M059J (cell line): Measurements from ENCODE around the gene DNAJC16. TPM values are rescaled to one million over a fixed set of nuclear protein-coding genes. Genes with fewer than 3 reads are reported as not detected.
A peak's percentile ranks its signal among the peaks of the same experiment; 100 is the strongest.
"Not testable (repeated sequence)": the region's sequence is repeated elsewhere in the genome, so short reads cannot be mapped to it uniquely, and the experiment has no call there.

Experiments used
- DNase-seq: peaks from one replicate; pipeline ENCODE4 v3.0.0-alpha.2; 2012; ENCODE audit warnings: low read depth
- total RNA-seq: library from RNA; depleted of rRNA; stranded (reverse); fragments of >200 nt; shearing (Covaris generic); gene quantifications from 2 replicates; pipeline ENCODE4 v1.2.3, GENCODE V29; 2014

Gene DNAJC16
- total RNA-seq, 1 experiment from 2014 or later = 17.6 TPM

DNA sequence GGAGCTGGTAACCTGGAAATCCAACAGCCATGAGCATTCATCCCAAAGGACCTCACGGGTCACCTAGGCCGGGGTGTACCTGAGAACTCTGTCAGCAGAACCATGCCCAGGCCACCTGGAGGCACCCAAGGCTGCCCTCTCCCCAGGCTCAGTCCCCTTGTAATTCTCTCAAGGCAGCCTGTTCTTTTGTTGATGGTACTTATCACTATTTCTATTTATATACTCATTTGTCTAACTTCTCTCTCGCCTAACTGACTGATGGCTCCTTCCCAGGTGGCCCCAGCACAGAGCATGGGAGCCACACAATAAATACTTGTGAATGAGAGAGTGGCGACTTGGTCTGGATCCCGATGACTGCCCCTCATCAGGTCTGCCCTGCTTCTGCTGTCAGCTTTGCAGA is 19.4 kb upstream of the DNAJC16 start:
- no peak for DNase-seq

DNA sequence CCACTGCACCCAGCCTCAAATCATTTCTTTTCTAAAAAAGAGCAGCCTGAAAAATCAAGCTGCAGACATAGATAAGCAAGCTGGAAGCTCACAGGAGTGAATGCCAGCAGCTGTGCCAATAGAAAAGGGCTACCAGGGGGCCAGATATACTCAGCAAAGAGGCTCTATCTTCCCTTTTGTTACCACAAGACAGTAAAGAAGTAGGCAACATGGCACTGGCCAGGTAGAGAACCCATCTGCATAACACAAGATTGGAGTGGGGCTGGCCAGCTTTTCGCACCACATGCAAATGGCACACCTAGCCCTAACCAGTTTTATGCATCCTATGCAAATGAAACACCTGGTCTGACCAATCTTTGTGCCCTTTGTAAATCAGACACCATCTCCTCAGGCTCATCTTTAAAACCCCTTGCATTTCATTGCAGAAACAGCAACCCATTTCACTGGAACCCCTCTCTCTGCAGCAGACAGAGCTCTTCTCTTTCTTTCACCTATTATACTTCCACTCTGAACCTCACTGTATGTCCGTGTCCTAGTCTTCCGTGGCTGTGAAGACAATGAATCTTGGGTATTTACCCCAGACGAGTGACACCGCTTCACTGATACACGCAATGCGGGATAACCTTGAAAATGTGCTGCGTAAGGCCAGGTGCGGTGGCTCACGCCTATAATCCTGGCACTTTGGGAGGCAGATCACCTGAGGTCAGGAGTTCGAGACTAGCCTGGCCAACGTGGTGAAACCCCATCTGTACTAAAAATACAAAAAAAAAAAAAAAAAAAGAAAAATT is 17.8 kb upstream of the DNAJC16 start:
- DNase-seq = no peak

DNA sequence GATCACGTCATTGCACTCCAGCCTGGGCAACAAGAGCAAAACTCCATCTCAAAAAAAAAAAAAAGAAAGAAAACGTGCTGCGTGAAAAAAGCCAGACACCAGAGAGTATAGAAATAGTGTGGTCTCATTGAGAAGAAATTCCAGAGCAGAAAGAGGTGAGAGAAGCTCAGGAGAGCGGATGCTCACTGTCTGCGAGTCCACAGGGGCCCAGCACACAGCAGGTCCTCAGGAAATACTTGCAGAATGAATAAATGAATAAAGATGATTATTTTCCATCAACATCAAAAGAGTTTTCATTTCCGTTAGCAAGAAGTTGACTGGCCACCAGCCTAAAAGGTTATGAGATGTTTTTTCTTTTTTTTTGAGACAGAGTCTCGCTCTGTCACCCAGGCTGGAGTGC is 17.1 kb upstream of the DNAJC16 start:
- no peak for DNase-seq

DNA sequence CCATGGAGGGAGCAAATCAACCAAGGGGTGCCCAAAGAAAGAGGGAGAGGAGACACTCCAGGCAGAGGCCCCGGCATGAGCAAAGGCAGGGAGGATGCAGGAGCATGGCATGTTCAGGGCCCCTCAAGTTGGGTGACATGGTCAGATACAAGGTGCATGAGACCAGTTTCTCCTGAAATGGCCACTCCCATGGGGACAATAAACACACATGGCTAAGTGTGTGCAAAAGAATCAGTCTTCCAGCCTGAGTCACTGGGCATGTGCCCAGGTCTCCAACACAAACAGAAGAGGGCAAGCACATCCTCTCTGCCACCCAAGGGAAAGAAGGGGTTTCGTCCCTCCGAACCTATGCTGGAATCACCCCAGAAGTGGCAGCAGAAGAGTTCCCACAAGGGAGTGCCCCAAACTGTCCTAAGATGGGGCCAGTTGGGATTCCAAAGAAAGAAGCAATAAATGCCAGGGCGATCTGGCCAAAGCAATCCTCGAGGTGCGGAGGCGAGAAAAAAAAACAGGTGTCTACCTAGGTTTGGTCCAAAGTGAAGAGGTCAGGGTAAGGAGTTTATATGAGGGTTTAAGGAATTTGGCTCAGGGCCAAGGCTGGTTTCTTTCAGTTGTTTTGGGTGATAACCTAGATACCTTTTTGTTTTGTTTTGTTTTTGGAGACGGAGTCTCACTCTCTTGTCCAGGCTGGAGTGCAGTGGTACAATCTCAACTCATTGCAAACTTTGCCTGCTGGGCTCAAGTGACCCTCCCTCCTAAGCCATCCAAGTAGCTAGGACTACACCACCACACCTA is 15.8 kb upstream of the DNAJC16 start:
- peak; percentile 22 for DNase-seq

DNA sequence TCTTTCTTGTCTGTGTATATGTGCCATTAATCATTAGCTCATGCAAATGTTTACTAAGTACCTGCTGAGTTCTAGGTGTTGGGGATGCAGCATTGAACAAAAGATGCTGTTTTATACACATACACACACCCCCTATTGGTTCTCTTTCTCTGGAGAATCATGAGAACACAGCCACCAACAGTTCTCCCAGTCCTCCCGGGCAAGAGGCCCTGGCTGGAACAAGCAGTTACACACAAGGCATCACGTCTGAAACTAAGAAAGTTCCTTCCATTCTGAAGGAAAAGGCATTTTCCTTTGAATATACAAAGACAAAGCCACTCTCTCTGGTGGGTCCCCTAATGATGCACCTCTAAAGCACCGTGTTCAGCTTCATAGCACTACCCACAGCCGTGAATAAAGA is 13.5 kb upstream of the DNAJC16 start:
- DNase-seq = no peak

DNA sequence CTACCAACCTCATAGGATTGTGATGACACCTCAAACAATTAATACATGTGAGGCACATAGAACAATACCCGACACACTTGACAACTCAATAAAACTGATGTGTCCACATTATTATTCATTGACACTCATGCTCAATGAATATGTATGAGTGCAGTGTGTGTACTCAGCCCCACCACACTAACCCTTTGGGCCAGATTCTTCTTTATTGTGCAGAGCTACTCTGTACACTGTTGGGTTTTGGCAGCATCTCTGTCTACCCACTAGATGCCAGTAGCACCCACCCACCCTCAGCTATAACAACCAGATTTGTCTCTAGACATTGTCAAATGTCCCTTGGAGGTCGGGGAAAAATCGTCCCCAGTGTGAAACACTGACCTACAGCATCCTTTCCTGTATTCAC is 12.7 kb upstream of the DNAJC16 start:
- DNase-seq = no peak

DNA sequence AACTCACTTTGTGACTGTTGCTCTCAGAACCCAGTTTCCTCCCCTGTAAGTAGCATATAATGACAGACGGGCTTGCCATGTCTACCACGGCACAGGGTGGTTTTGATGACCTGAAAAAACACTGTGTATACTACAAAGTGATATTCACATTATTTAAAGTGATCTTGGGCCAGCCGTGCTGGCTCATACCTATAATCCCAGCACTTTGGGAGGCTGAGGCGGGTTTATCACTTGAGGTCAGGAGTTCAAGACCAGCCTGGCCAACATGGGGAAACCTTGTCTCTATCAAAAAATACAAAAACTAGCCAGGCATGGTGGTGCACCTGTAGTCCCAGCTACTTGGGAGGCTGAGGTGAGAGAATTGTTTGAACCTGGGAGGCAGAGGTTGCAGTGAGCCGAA is 12.1 kb upstream of the DNAJC16 start:
- DNase-seq = not testable (repeated sequence)

DNA sequence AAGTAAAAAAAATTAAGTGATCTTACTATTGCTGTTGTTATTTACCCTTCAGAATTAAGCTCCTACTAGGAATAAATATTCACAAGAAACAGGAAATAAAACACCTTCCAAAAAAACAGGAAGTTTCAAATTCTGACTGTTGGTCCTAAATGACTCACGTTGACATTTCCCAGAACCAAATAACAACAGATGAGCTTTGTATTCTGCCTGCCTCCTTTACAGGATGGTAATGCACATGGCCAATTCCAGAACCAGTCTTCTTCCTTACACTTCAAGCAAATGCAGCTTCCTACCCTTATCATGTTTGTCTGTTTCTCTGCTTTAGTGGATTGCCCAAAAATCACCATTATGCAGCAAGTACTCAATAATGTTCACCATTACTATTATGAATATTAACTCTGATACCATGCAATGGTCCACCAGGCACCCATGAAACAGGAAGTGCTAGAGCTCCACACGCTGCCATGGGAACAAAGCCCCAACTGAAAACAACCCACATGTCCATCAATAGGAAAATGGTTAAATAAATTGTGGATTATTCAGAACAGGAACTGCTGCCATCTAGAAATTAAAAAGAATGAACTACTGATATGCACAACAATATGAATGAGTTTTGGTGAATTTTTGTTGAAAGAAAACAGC is 11.5 kb upstream of the DNAJC16 start:
- peak; percentile 56 for DNase-seq

DNA sequence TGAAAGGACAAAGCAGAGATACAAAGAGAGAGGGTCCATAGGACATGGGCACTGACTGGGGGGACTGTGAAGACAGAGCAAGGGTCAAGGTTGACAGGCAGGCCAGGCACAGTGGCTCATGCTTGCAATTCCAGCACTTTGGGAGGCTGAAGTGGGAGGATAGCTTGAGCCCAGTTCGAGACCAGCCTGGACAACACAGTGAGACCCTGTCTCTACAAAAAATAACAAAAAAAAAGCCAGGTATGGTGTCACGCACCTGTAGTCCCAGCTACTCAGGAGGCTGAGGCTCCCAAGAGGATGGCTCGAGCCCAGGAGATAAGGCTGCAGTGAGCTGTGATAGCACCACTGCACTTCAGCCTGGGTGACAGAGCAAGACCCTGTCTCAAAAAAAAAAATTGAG is 7.0 kb upstream of the DNAJC16 start:
- no peak for DNase-seq

DNA sequence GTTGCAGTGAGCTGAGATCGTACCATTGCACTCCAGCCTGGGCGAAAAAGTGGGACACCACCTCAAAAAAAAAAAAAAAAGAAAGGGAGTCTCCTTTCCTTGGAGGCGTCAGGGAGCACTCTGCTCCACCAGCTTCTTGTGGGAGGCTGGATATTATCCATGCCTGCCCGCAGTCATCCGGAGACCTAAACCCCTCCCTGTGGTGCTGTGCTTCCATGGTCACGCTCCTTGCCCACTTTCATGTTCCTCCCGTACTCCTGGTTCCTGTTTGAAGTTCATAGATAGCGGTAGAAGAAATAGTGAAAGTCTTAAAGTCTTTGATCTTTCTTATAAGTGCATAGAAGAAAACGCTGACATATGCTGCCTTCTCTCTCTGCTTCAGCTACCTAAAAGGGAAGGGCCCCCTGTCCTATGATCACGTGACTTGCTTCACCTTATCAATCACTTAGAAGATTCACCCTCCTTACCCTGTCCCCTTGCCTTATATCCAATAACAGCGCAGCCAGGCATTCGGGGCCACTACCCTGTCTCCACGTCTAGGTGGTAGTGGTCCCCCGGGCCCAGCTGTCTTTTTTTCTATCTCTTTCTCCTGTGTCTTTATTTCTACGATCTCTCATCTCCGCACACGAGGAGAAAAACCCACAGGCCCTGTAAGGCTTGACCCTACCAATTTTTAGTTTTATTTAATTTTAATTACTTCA is 5.3 kb upstream of the DNAJC16 start:
- DNase-seq = not testable (repeated sequence)

DNA sequence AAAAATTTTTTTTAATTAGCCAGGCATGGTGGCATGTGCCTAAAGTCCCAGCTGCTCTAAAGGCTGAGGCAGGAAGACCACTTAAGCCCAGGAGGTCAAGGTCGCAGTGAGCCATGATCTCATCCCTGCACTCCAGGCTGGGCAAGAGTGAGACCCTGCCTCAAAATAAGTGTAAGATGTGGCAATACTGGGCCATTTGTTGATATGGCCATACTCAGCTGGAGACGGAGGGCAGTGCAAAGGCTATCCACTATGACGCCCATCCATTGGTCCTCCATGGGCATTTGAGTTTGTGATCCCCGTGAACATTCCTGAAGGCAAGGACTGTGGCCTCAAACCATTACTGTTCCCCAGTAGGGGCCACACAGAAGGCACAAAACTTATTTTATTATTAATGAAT is 4.1 kb upstream of the DNAJC16 start:
- DNase-seq = no peak

DNA sequence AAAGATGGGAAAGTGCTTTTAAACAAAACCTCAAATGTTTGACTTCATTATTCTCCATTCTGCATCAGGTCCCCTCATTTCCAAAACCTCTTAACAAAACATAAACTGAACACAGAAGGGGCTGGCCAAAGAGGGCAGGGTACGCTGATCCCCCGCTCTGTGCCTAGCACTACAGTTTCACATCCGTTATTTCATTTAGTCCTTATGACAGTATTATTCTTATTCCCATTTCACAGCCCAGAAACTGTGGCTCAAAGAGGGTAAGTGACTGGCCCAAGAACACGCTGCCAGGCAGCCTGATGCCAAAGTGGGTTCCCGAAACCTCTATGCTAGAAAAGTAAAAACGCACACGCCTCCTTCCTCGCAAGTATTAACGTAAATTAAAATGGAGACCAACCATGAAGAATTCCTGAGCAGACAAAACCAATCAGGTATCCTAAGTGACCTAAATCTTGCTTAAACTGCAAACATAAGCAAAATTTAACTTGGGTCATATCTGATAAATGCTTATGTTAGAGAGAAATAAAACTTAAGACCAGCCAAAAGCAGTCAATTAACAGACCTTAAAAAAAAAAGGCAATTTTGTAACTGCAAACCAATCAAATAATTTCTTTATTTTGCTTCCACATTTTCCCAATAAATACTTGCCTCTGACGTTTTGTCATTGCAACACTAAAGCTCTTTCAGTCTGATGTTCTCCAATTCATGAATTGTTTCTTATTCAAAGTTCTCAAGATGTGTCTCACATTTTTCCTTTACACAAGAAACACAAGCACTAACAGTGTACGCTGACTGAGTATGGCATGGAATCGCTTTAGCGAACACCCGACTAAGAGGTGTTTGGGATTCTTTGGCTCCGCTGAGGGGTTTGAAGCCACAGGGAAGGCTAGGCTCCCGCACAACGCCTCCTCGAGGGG is 3.3 kb upstream of the DNAJC16 start:
- DNase-seq = no peak

DNA sequence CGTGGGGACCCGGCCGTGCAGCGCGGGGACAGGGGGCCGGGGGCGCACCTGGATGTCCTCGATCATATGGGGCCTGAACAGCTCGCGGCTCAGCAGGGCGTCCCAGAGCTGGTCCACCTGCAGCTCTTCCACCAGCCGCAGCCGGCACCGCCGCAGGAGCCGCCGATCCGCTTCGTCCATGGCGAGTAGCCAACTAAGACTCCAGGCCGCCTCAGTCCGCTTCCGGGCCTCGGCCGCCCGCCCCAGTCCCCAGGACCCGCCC is 2.7 kb upstream of the DNAJC16 start, which contains the start of gene CASP9:
CASP9 (minus strand) TSS at position 195 of the 262 bp plus-strand sequence; CDS start at position 180, 15 bp downstream.
- DNase-seq = no peak

DNA sequence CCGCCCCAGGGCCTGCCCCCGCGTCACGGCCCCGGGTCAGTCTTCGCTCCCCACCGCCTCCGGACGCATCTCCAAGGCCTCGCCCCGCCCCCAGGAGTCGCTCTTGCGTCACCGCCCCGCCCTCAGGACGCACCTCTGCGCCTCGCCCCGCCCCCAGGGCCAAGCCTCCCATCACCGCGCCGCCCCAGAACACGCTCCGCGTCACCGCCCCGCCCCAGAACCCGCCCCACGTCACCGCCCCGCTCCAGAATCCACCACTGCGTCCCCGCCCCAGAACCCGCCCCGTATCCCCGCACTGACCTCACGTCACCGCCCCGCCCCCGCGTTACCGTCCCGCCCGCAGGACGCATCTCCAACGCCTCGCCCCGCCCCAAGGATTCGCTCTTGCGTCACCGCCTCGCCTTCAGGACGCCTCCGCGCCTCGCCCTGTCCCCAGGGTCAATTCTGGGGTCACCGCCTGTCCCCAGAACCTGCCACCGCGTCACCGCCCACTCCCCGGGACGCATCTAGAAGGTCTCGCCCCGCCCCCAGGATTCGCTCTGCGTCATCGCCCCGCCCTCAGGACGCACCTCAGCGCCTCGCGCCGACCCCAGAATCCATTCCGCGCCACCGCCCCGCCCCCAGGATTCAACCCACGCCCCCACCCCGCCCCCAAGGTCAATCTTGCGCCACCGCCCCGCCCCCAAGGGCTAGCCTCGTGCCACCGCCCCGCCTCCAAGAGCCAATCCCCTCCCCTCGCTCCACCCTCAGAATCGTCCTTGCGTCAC is 2.2 kb upstream of the DNAJC16 start:
- peak; percentile 94 for DNase-seq

DNA sequence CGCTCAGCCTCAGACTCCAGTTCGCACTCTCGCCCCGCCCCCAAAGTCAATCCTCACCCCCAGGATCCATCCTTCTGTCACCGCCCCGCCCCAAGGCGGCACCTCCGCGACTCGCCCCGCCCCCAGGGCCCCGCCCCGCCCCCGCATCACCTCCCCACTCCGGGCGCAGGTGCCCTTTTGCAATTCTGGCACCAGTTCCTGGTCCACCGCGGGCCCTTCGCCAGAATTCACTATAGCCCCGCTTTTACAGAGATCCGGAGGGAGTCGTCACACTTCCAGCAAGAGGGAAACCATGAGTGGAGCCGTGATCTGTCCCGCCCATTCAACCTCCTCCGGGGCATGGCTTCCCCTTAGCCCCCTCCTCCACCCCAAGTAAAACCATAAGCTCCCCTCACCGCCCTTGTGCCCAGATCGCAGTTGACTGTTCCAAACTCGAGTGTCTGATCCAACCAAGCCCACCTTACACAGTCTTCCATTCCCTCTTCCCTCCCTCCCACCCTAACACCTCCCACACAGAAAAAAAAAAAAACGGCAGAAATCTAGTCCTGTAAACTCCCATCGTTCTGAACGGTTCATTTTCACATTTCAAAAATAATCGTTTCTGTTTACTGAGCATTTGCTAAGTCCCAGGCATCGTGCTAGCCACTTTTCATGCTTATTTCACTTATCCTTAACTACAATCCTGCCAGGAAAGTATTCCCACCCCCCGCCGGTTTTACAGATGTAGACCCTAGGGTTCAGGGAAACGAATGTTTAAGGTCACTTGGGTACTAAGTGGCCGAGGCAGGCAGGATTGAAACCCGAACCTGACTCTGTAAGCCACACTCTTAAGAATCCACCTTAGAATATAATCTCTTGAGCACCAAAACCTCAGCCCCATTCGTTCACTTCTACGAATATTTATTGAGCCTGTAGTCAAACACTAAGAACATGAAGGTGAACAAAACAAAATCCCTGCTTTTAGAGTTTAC is 1.3 kb upstream of the DNAJC16 start:
- DNase-seq = peak; percentile 96

DNA sequence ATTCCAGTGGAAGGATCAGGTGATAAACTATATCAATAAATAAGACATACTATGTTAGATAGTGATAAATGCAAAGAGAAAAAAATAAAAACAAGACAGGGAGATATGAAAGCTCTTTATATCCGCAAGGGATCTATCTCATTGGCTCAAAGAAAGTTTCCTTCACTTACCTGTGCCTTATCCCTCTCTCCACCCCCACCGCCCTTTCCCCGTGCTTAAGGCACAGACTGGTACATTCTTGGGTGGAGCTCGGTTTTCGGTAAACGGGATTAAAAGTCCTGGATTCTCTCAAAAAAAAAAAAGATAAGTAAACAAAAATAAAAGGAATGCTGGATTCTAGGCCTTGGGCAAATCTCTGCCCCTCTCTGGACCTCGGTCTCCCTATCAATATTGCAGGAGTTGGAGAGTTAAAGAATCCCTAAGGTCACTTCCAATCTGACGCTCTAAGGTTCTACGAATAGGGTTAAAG is 593 bp upstream of the DNAJC16 start:
- DNase-seq = no peak

DNA sequence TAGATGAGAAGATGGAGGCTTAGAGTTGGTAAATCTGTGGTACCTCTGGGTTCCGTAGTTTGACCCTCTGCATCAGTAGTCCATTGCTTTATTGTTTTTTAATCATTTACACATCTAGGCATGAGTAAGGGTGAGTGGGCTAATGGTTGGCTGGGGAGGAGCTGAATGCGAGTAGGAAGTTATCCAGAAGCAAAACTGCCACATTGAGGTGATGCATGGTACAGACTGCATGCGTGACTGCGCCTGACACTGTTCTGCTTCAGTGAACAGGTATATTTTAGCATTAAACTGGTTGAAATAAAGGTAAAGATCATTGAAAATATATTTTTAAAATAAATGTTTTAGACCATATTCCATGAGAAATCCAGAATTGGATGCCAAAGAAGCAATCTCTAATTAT is 4.4 kb downstream of the DNAJC16 start:
- no peak for DNase-seq

DNA sequence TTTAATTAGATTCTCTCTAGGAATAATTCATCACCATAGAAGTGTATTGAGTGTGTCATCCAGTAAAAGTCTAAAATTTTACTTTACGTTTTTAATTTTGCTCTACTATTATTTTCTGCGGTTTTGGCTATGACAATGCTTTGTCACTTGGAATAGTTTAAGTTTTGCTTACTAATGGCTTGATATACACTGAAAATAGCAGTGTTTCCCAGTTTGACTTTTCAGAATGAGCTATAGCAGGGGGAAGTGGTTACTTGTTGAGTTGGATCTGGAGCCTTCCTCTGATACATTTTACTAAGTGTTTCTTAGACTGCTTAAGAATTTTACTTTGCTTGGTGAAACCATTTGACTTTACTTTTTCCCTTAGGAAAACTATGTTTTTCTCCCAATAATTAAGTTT is 5.0 kb downstream of the DNAJC16 start:
- no peak for DNase-seq

DNA sequence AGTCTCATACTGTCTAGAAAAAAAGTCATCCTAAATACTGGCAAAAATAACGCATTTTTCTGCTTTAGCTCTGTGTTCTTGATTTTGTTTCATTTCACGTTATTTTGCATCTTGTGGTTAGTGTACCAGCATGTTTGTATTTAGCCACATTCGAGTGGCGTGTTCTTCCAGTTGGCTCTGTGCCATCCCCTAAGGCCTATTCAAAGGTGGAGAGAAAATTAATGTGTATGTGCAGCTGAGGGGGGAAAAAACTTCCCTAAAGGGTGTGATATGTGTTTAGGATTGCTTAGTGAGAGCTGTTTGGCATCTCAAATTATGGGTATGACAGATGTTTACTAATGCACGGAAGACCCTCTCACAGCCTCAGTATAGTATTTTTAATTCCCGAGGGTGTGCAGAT is 12.1 kb downstream of the DNAJC16 start:
- DNase-seq = peak; percentile 9
